Kidney (tissue), 14 donors: ENCODE results near the gene RAB3D. TPM values are rescaled to one million over a fixed set of nuclear protein-coding genes. Genes with fewer than 3 reads are reported as not detected.

Experiments
- DNase-seq, 5 donors: peaks; one replicate each; pipeline ENCODE4 v3.0.0-alpha.2; 2013 to 2020
- FAIRE-seq: peaks from 2 replicates; lab custom pipeline; 2012; peaks lifted over from hg19 to GRCh38; lab: Jason Lieb, UNC
- H3K27ac ChIP-seq, 2 donors: one replicate each; pipeline ENCODE4 v1.7.0; 2013; ENCODE audit warnings: low read depth in 2 of 2, low read length in 2 of 2, inconsistent platforms in 1 of 2
- H3K27me3 ChIP-seq: one replicate; pipeline ENCODE4 v1.7.1; 2013; ENCODE audit warnings: low read length, inconsistent platforms; ENCODE audit not compliant: control insufficient read depth, insufficient read depth
- H3K36me3 ChIP-seq, 3 donors: one replicate each; pipeline versions ENCODE4 v1.7.0 to v1.7.1; 2013; ENCODE audit warnings: low read length in 3 of 3, control low read depth in 1 of 3, inconsistent platforms in 1 of 3; ENCODE audit not compliant: insufficient read depth in 3 of 3, control insufficient read depth in 2 of 3
- H3K4me1 ChIP-seq, 3 donors: one replicate each; pipeline versions ENCODE4 v1.7.0 to v1.7.1; 2013; ENCODE audit warnings: low read length in 3 of 3, inconsistent platforms in 1 of 3, low read depth in 1 of 3; ENCODE audit not compliant: control insufficient read depth in 2 of 3, insufficient read depth in 2 of 3
- H3K4me3 ChIP-seq, 3 donors: one replicate each; pipeline versions ENCODE4 v1.7.0 to v1.8.1; 2013; ENCODE audit warnings: low read length in 3 of 3, control low read depth in 1 of 3, inconsistent platforms in 1 of 3
- H3K9ac ChIP-seq, 3 donors: one replicate each; pipeline versions ENCODE4 v1.7.0 to v1.7.1; 2013; ENCODE audit warnings: low read length in 3 of 3, control low read depth in 1 of 3, inconsistent platforms in 1 of 3
- H3K9me3 ChIP-seq, 3 donors: one replicate each; pipeline versions ENCODE4 v1.7.0 to v1.7.1; 2013; ENCODE audit warnings: low read length in 3 of 3, control low read depth in 1 of 3, inconsistent platforms in 1 of 3; ENCODE audit not compliant: control insufficient read depth in 2 of 3, insufficient read depth in 1 of 3
- CTCF ChIP-seq: IDR thresholded peaks from 3 replicates; pipeline ENCODE4 v1.5.1; 2012; ENCODE audit warnings: mild to moderate bottlenecking, moderate library complexity, borderline replicate concordance; ENCODE audit not compliant: insufficient read depth; ENCODE audit errors: extremely low read depth
- intact Hi-C: fragments of 100-400 bp; cut with DNase I; formaldehyde crosslinking; loops from one replicate; pipeline ENCODE4 v1.11.1; 2022
- polyA plus RNA-seq: library from polyadenylated mRNA; stranded (reverse); fragments of 350-450 nt; fragmentation: Illumina TruSeq; extraction: RNeasy Lipid Tissue Mini Kit (QIAGEN cat#74804); gene quantifications from one replicate; pipeline ENCODE4 v1.2.3, GENCODE V29; 2014; ENCODE audit warnings: low read depth, low replicate concordance; ENCODE audit not compliant: insufficient read depth
- total RNA-seq: library from RNA; stranded (reverse); fragmentation: NEBNext Ultra II Directional; extraction: Animal tissue kit (Norgen Biotek cat#: 25700); gene quantifications from one replicate; pipeline ENCODE4 v1.2.1, GENCODE V29; 2021
- donor health status: control.
- donor health status: control.
- donor health status: control.
- donor health status: control.
- donor health status: control.
- donor health status: DM: yes; HTN: yes; CAD: no.
- donor health status: Normal renal cell carcinoma (clear cell type).

The RAB3D gene
- total and polyA plus RNA-seq, 2 donors from 2014 or later: 8.3 to 80.4 TPM

GRCh38 chr19:11378319-11379189 lies 39.1 kb upstream of the RAB3D start:
- intact Hi-C loops: no loop called here

GRCh38 chr19:11377756-11378155 lies 38.3 kb upstream of the RAB3D start:
- Histone ChIP-seq H3K4me1 (peaks cover 0 to 40% (median 0%) of the 10 kb centered on the region in 3 donors), H3K27me3 (peaks cover 7% of the 10 kb centered on the region), H3K9ac (no peak overlapping the region), H3K4me3 (no peak overlapping the region), H3K36me3 (no peaks in the 10 kb centered on the region), H3K27ac (no peak overlapping the region), H3K9me3 (no peaks in the 10 kb centered on the region)
- intact Hi-C loops: no loop called here
- DNase-seq: no peak
- no peak for FAIRE-seq
- TF ChIP-seq CTCF: no peak

More at GRCh38 chr19:11378319-11379189, 39.1 kb upstream of the RAB3D start:
- Histone ChIP-seq H3K9me3 (no peaks in the 10 kb centered on the region), H3K9ac (no peak overlapping the region), H3K36me3 (no peaks in the 10 kb centered on the region), H3K4me1 (peaks cover 0 to 44% (median 0%) of the 10 kb centered on the region in 3 donors), H3K4me3 (no peak overlapping the region), H3K27me3 (peaks cover 7% of the 10 kb centered on the region), H3K27ac (no peak overlapping the region)
- DNase-seq (peak; percentile 67 to 84 (median 77)), FAIRE-seq (no peak)
- TF ChIP-seq CTCF: peak; percentile 47

- no peak overlapping the region for H3K9ac ChIP-seq
- intact Hi-C loops: no loop called here
- no peak for FAIRE-seq
Observed at GRCh38 chr19:11377237-11377636, 37.8 kb upstream of the RAB3D start.

More at GRCh38 chr19:11377237-11377636, 37.8 kb upstream of the RAB3D start:
- H3K4me3 ChIP-seq: peak overlapping the region in 2 of 3 donors; percentile 32 to 33
- no peaks in the 10 kb centered on the region for H3K9me3 ChIP-seq
- DNase-seq: no peak
- no peaks in the 10 kb centered on the region for H3K36me3 ChIP-seq
- peak overlapping the region in 1 of 2 donors; percentile 71 for H3K27ac ChIP-seq
- peaks cover 0 to 40% (median 0%) of the 10 kb centered on the region in 3 donors for H3K4me1 ChIP-seq
- peaks cover 4% of the 10 kb centered on the region for H3K27me3 ChIP-seq
- TF ChIP-seq CTCF: no peak
